RPMI8226 (cell line): ENCODE measurements around the gene FOXF1.

ENCODE experiments used
- DNase-seq: peaks from one replicate; pipeline ENCODE4 v3.0.0-alpha.2; 2015

Gene FOXF1

GRCh38 chr16:86492961-86493629 lies 17.2 kb upstream of the FOXF1 start:
- DNase-seq, result no peak

DNA sequence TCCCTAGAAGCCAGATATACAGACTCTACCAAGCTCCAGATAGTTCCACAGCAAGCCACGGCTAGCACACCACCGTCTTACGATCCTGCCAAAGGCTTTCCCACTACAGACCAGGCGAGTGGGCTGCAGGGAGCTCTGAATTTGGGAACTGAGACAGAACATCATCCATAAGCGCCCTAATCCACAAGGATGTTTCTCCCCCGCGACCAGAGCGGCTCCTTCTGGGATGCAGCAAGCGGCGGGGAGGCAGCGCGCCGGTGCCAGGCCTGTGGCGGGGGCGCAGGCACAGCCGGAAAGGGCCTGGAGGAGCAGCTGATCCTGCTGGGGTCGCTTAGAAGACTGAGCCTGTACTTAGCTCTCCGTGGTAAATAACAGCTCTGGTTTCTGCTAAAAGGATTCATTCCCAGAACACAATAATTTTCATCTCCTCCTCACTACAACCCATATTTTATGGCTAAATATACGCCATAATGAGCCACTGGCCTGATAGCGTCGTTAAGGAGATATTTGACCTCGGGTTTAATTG lies 16.2 kb upstream of the FOXF1 start:
- DNase-seq, result no peak

GRCh38 chr16:86494565-86495356 lies 15.6 kb upstream of the FOXF1 start:
- DNase-seq, result no peak

- DNase-seq, result no peak
Measured at GRCh38 chr16:86495357-86495701, 15.0 kb upstream of the FOXF1 start.

GRCh38 chr16:86495756-86496261 lies 14.5 kb upstream of the FOXF1 start:
- DNase-seq, result no peak

GRCh38 chr16:86496262-86496928 lies 13.9 kb upstream of the FOXF1 start:
- DNase-seq, result no peak

DNA sequence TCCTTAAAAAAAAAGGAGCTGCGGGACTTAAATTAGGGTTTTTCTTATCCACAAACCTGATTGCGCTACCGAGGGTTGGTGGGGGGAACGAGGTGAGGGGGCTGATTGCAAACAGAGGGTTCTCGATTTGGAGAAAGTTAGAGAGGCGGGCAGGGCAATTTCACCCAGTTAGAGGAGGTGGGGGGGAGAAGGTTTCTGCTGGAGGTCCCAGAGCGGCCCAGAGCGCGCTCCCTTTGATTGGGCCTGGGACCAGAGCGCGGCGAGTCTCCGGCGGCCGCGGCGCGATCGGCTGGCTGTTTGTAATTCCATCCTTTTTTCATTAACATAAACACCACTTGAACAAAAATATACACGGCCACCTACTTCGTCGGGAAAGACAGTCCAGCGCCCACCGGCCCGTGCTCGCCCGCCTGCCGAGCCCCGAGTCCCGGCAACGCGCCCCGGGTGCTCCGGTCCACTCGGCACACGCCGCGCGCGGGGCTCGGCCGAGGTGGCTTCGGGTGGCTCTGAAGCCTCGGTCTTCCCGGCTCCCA lies 13.3 kb upstream of the FOXF1 start:
- DNase-seq, result no peak

DNA sequence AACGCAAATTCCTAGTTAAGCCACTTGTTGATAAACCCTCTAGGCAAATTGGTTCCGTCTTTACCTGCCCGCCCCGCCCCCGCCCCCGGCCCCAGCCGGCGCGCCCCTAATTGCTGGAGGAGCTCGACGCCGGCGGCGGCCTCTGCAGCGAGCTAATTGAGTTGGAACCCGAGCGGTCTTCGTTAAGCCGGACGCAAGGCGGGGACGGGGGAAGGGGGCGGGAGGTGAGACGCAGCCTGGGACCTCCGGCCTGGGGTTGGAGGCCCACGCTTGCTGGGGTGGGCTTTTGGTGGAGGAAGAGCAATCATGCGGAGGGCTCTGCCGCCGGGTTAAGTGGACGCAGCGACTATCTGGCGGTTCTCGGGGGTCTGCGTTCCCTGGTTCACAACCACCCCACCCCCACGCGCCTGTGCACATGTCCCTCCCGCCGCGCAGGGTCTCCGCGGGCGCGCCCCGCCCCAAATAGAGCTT lies 12.7 kb upstream of the FOXF1 start:
- DNase-seq, result no peak

DNA sequence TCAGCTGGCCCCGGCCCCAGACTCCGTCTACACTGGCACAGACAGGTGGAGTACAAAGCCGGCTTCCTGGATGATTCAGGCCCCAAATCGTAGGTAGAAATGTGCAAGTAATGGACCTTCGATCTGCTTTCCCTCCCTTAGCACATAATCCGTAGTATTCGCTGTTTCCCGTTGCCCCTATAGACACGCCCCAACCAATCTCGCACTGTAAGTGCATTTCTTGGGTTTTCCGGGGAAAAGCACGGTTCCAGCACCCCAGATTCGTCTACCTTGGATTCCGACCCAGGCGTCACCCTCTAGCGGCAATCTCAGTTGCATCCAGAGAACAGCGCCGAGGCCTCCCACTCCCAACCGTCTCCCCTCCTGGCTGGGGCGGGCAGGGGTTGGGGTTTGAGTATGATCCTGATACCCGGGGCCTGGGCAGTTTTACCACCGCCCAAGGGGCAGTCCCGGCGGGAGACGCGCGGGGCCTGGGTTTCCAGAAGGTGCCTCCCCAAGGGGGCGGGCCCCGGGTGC lies 12.1 kb upstream of the FOXF1 start:
- DNase-seq, result no peak

DNA sequence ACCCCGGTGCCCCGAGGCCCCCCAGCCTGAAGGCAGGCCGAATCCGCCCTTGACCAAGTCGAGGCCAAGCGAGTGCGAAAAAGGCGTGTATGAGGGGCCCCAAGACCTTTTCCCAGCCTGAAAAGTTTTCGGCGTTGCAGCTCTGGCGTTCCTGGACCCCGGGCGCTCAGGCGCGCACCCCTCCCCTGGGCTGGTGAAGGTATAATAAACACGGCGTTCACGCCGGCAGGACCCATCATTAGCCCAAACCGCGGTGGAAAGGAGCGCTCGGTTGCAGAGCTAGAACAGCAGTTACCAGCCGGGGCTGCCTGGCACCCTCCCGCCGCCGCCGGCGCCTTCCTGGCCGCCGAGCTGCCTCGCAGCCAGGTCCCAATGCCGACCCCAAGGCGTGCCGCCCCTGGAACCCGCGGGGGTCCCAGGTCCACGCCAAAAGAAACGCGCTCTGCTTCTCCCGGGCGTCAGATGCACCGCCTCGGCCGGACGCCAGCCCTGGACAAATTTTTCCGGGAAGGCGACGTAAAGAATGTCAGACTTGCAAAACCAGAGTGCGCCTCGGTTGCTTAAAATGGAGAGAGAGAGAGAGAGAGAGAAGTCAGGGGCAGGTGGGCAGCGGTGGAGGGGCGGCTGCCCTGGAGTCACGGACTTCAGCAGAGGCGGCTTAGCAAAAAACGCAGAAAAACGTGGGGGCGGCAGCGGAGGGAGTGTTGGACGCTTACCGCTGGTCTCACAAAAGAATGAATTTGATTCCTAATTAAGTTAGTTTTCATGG lies 11.5 kb upstream of the FOXF1 start:
- DNase-seq, result no peak

DNA sequence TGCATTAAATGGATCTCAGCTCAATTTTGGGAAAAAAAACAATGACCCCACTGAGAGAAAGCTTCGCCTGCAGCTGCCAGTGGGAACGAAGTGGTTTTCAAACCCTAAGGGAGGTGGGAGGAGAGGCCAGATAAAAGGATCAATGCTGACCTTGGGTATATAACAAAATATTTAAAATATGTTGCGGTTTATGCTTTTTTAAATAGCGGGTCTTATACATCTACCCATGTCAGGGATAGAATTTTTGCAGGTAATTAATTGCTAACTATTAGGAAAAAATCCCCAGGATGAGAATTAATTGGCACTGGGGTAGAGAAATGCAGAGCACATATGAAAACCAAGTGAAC lies 10.9 kb upstream of the FOXF1 start:
- no peak for DNase-seq

GRCh38 chr16:86499889-86500707 lies 10.2 kb upstream of the FOXF1 start:
- DNase-seq, result no peak

DNA sequence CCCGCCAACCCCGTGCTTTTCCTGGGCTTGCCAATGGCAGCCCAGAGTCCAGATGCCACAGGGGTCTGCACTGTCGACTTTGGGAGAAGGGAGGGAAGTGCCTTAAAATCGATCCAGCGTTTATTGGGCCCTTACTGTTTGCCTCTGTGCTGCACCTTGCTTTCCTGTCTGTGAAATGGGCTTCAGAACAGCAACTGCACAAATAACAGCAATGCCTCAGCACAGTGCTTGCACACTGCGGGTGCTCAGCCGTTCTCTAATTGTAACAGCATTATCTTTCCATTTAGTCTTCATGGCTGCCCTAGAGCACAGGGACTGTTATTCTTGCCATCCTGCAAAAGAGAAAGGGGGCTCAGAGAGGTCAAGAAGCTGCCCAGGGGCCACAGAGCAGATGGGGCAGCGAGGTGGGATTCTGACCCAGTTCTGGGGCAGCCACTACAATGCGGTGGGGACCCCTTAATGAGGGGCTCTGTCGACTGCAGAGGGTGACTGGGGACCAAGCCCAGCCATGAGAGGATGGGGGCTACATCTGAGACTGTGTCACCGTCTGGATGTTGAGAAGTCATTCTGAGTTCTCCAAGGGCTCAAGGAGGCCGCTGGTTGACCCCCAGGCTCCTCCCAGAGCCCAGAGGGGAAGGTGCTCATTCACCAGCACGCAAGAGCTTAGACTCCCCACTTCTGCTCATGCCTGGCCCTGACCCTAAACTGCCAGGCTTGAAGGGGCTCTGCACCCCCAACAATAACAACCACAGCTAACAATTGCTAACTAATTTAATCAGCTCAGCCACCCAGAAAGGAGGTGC lies 9.4 kb upstream of the FOXF1 start:
- DNase-seq, result no peak

DNA sequence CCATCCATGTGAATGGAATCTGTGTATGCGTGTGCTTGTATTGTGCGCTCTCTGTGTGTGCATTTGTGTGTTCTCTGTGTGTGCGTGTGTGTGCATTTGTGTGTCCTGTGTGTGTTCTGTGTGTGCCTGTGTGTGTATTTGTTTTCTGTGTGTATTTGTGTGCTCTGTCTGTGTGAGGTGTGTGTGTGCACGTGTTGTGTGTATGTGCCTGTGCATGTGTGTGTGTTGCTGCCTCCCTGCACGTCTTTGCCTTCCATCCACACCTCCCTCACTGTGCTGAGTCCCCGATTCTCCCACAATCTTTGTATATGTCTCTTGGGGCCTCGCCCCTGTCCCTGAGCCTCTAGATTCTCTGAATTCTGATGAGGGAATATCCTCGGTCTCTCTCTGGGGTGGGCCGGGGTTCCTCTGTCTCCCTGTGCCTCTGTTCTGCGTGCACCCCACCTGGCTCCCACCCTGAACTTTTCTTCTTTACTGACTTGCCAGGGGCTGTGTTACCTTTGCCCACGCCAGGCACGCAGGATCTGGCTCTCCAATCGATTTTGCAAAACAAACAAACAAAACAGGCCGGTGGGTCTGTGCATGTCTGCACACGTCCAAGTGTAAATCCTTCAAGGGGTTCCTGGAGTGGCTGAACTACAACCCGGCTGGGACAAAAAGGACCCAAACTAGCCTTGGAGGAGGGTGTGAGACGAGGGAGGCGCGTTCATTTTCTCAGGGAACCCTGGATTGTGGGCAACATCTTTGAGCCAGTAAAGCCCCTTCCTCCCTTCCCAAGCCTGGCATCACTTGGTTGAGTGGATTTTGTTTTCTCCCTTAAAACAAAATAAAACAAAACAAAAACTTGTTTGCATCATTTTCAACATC lies 8.1 kb upstream of the FOXF1 start:
- no peak for DNase-seq

DNA sequence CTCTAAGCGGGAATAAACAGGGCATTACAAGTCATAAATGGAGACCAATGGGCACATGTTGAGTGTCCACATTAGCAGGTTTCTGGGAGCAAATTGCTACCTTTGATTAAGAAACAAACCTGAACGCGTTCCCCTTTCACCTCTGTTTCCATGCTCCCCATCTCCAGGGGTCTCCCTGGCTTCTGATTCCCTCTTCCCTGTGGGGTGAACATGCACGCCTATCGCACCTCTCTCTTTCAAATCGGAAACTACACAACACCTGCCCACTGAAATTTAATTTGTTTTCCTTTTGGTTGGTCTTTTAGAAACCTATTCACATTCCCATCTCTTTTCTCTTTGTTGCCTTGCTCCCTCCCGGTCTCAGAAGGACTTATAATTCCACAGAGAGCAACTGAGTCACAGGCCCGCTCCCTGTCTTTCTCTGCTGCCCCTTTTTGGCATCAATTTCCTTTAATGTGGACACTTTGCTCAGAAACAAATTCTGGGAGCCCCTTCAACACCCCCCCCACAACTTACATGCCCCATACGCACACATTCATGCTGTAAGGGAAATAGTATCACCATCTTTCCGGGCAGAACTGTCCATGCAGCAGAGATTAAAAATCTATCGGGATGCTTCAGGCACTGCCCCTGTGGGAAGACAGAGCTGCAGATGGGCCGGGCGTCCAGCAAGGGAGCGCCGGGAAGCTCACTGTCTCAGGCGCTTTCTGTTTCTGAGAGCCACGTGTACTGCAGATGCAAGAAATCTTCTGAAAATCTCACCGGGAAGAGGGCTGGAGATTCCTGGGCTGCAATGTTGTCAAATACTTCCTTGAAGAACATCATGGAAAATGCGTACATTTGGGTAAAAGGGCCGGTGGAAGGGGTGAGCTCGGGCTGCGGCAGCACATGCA lies 7.2 kb upstream of the FOXF1 start:
- no peak for DNase-seq

DNA sequence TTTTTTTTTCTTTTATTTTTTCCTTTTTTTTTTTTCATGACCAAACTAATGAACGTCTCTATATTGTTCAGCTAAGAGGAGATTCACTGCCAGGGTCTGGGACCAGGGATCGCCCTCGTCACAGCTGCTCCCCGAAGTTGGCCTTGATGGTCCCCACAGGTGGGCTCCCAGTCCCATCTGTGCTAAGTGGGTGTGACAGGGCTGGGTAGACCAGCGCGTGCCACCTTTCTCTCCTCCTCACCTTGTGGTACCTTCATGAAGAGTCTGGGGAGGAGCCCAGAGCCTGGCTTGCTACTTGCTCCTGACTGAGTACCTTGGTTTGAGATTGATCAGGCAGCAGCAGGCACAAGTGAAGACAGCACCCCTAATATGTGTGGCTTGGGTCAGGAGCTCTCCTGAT lies 6.5 kb upstream of the FOXF1 start:
- no peak for DNase-seq

DNA sequence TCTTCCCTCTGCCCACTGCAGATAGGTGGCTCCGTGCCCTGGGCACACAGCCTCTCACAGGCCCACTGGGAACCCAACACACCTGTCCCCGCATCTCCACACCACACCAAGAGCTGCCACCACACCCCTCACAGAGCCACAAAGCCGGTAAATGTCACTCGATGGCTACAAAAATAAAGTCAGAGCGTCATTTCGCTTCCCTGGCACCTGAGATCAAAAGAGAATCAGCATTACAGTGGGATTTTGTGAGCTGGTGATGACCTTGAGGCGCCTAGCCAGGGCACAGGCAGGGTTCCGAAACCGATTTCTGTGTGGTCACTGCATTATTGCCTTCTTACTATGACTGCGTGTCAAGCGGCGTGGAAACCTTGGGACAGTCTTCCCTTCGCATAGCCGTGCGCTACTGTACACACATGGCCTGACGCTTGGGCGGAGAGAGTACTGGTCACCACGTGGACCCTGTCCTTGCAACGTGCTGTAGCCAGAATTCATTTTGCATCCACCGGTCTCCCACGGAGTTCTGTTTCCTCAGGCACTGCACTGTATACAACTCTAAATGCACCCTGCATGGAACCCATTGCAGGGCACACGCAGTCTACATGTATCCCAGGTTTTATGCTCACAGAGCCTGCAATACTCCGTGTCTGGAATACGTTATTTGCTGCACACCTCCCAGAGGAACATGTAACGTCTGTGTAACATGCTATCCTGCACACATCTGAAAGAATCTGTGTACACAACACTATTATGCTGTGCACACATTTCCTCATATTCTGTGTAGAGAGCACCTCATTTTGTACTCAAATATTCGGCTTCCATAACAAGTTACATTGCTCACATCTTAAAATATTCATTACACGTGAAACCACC lies 5.8 kb upstream of the FOXF1 start:
- no peak for DNase-seq
